Dendritic cell treated with granulocyte-macrophage colony-stimulating factor and Interleukin-4, amounts not matched to agents 40 ng/mL and 50 ng/mL, for 4 days (primary cell): ENCODE measurements around the gene SLC5A10.

Experiments
- H3K27ac Mint-ChIP-seq: one replicate; pipeline ENCODE4 v1.8.0; 2022; ENCODE audit warnings: mild to moderate bottlenecking, mixed read lengths
- H3K27me3 Mint-ChIP-seq: one replicate; pipeline ENCODE4 v1.8.0; 2022; ENCODE audit warnings: mild to moderate bottlenecking, mixed read lengths
- H3K36me3 Mint-ChIP-seq: one replicate; pipeline ENCODE4 v1.8.0; 2022; ENCODE audit warnings: low read depth, mixed read lengths
- H3K4me1 Mint-ChIP-seq: one replicate; pipeline ENCODE4 v1.8.0; 2022; ENCODE audit warnings: low read depth, mixed read lengths
- H3K4me3 Mint-ChIP-seq: one replicate; pipeline ENCODE4 v1.8.0; 2022; ENCODE audit warnings: mild to moderate bottlenecking, moderate library complexity, mixed read lengths
- H3K9me3 Mint-ChIP-seq: one replicate; pipeline ENCODE4 v1.8.0; 2022; ENCODE audit warnings: mixed read lengths
- intact Hi-C: fragments of 100-400 bp; cut with micrococcal nuclease; formaldehyde crosslinking; loops from one replicate; pipeline ENCODE4 v1.15.0; 2022

Gene SLC5A10

DNA sequence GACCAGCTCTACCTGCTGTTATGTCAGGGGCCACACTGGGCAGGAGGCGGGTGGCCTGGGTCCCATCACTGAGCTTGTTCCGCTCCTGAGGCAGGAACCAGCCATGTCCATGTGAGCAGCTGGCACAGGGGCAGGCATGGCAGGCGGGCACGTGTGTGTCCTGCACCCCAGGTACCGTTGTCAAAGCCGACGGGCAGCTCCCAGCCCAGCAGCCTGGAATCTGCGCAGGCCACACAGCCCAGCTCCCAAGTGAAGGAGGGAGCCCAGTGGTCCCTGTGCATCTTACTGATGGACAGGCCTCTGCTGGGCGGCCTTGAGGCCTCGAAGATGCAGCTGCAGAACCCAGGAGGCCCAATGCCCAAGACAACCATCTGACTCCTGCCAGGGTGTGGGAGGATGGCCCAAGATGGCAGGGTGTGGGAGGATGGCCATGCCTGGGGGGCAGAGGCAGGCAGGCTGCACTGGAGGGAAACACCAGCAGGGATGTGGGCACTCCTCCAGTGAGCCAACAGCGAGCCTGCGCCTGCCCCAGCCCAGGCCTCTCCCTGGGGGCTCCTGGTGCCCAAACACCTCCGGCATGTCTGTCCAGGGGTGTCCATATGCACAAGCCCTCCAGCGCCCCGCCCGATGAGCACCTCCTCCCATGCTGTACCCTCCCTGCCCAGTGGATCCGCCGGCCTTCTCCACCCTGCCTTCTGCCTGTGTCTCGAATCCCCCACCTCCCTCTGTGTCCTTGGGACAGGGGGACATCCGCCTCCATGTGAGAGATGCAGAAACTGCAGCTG lies 39.8 kb downstream of the SLC5A10 start:
- H3K27ac Mint-ChIP-seq: no peak overlapping the region
- peaks cover 13% of the 10 kb centered on the region for H3K4me1 Mint-ChIP-seq
- H3K9me3 Mint-ChIP-seq: peaks cover 11% of the 10 kb centered on the region
- H3K4me3 Mint-ChIP-seq: no peak overlapping the region
- intact Hi-C loops: no loop called here
- H3K27me3 Mint-ChIP-seq: peaks cover 31% of the 10 kb centered on the region
- no peaks in the 10 kb centered on the region for H3K36me3 Mint-ChIP-seq

DNA sequence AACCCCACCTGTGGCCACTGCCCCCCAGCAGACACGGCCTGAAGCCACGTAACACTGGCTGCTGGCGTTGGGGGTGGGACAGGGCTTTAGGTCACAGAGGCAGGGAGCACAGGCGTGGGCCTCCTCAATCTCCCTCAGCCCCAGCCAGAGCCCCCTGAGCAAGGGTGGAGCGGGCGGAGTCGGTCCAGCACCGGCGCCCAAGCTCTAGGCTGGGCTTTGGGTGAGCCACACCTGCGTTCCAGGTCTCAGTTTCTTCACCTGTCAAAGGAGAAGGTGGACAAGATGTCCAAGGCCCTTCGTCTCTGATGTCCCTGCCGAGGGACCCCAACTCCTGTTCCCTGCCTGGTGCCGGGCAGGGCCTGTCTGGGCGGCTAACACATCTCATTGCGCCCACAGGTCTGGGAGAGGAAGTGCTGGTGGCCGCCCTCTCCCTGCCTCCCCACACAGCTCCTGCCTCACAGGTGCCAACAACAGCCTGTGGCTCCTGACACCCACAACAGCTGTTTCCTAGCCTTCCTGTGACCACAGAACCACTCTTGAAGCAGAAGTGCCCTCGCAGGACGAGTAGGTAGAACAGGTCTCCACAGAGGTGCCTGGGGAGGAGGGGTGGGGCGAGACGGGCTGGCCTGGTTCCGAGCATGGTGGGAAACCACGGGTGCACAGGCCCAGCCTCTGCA lies 40.6 kb downstream of the SLC5A10 start:
- intact Hi-C loops: no loop called here
- H3K27me3 Mint-ChIP-seq: peaks cover 31% of the 10 kb centered on the region
- no peak overlapping the region for H3K27ac Mint-ChIP-seq
- H3K4me3 Mint-ChIP-seq: no peak overlapping the region
- no peaks in the 10 kb centered on the region for H3K36me3 Mint-ChIP-seq
- H3K9me3 Mint-ChIP-seq: peaks cover 11% of the 10 kb centered on the region
- H3K4me1 Mint-ChIP-seq: peaks cover 13% of the 10 kb centered on the region

DNA sequence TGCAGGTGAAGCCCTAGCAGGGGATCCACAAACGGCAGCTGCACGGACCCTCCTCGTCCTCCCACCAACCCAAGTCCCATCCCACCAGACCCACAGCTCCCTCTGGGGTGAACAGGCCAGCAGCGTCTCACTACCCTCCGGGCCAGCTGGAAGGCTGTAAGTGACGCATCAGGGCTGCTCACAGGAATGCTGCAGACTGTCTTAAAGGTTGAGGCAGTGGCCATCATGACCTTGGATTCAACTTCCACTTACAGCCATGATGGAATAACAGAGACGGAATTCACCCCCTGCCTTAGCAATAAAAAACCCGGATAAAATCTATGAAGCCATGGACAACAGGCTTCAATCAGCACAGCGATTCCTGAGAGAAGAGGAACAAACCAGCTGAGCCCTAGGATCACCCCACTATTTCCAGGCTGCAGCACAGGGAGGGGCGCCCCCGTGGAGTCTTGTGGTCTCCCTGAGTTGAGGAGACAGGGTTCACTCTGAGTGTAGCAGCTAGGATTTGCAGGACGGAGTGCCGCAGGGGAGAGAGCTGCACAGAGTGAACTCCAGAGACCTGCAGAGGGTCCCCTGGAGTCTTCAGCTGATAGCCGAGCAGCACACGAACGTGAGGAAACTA lies 42.1 kb downstream of the SLC5A10 start:
- Mint-ChIP-seq H3K4me1 (peaks cover 13% of the 10 kb centered on the region), H3K9me3 (peaks cover 11% of the 10 kb centered on the region), H3K36me3 (no peaks in the 10 kb centered on the region), H3K27me3 (peaks cover 31% of the 10 kb centered on the region), H3K27ac (no peak overlapping the region), H3K4me3 (no peak overlapping the region)
- intact Hi-C loops: no loop called here

DNA sequence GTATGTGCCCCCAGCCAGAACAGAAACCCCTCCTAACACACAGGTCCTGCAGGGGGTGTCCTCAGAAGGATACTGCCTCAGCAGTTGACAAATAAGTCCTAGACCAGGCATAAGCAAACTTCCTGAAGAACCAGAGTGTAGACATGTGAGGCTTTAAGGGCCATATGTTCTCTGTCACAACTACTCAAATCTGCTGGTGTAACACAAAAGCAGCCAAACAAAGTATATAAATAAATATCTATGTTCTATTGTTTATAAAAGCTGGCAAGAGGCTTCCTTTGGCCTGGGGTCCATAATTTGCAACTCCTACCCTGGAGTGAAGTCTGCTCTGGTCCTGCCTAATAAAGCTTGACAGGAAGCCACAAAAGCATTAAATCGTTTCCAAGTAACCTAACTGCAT lies 42.7 kb downstream of the SLC5A10 start:
- intact Hi-C loops: no loop called here
- Mint-ChIP-seq H3K27ac (no peak overlapping the region), H3K4me3 (no peak overlapping the region)

DNA sequence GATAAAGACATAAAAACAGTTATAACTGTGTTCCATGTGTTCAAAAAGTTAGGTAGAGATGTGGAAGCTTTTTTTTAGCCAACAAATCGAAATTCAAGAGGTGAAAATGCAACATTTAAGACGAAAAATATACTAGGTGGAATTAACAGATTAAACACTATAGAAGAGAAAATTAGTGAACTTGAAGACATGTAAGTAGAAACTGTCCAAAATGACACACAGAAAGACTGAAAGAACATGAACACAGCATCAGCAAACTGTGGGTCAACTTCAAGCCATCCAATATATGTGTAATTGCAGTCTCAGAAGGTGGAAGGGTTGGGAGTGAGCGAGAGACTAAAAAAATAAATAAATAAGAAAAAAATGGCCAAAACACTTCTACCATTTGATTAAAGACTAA lies 43.3 kb downstream of the SLC5A10 start:
- H3K4me1 Mint-ChIP-seq: peaks cover 13% of the 10 kb centered on the region
- no peak overlapping the region for H3K27ac Mint-ChIP-seq
- intact Hi-C loops: no loop called here

More for the DNA sequence above, 42.7 kb downstream of the SLC5A10 start:
- Mint-ChIP-seq H3K27me3 (peaks cover 31% of the 10 kb centered on the region), H3K9me3 (peaks cover 11% of the 10 kb centered on the region), H3K36me3 (no peaks in the 10 kb centered on the region), H3K4me1 (peaks cover 13% of the 10 kb centered on the region)

DNA sequence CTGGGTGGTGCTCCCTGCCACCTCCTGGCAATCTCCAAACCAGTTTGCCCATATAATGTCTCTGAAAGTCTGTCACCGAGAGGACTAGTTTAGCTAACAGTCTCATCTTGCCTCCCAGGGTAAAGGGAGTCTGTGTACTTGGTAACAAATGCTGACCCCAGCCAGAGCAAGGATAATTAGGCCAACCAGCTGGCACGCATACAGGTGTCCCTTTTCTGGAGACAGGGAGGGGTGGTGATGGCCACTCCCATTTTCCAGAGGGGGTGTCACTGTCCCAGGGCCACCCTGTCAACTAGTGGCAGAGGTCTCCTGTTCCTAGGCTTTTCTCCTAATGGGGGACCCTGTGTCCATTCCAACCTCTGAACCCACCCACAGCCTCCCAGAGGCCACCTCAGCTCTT lies 44.5 kb downstream of the SLC5A10 start:
- Mint-ChIP-seq H3K4me1 (peaks cover 16% of the 10 kb centered on the region), H3K9me3 (peaks cover 11% of the 10 kb centered on the region), H3K4me3 (no peak overlapping the region), H3K27me3 (peaks cover 35% of the 10 kb centered on the region), H3K36me3 (no peaks in the 10 kb centered on the region), H3K27ac (no peak overlapping the region)
- intact Hi-C loops: no loop called here

More for the DNA sequence above, 43.3 kb downstream of the SLC5A10 start:
- Mint-ChIP-seq H3K4me3 (no peak overlapping the region), H3K36me3 (no peaks in the 10 kb centered on the region), H3K9me3 (peaks cover 11% of the 10 kb centered on the region), H3K27me3 (peaks cover 31% of the 10 kb centered on the region)

DNA sequence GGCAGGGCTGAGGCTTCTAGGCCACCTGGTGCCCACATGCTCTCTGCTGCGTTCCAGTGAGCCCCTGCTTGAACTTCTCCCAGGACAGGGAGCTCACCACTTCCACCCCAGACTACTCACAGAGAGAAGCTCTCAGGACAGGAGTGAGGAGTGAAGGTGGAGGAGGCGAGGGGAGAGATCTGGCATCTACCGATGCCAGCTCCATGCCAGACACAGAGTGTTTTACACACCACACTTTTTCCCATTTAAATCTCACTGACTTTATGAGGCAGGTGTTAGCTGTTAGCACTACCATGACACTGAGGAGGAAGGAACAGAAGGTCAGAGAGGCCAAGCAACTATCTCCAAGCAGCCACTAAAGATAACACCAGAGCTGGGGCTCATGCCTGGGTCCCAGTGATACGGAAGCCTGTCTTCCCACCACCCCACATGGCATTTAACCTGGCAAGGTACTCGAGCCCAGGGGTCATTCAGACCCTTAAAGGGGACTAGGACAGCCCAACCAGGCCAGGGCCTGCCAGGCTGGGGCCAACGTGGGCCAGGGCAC lies 45.8 kb downstream of the SLC5A10 start:
- H3K4me3 Mint-ChIP-seq: no peak overlapping the region
- no peak overlapping the region for H3K27ac Mint-ChIP-seq
- intact Hi-C loops: no loop called here
- peaks cover 21% of the 10 kb centered on the region for H3K4me1 Mint-ChIP-seq
- peaks cover 36% of the 10 kb centered on the region for H3K27me3 Mint-ChIP-seq
- H3K36me3 Mint-ChIP-seq: no peaks in the 10 kb centered on the region
- peaks cover 11% of the 10 kb centered on the region for H3K9me3 Mint-ChIP-seq

DNA sequence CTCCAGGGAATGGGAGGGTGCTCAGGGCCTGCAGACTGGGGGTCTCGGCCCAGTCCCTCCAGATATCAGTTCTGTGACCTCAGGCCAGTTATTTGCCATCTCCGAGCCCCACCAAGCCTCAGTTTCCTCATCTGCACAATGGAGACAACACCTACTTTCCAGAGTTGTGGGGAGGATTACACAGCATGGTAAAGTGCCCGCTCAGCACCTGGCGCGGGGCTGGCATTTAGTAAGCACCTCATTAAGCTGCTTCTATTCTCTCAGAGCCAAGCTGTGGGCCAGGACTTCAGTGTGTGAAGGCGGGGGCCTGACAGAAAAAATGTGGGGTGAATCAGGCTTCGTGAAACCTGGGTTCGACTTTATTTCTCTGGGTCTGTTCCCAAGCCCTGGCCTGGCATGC lies 47.4 kb downstream of the SLC5A10 start:
- intact Hi-C loops: no loop called here
- Mint-ChIP-seq H3K9me3 (peaks cover 11% of the 10 kb centered on the region), H3K27me3 (peaks cover 36% of the 10 kb centered on the region), H3K27ac (no peak overlapping the region), H3K4me1 (peaks cover 25% of the 10 kb centered on the region), H3K4me3 (no peak overlapping the region), H3K36me3 (no peaks in the 10 kb centered on the region)

GRCh38 chr17:18999911-19000310 lies 47.9 kb downstream of the SLC5A10 start:
- Mint-ChIP-seq H3K9me3 (peaks cover 9% of the 10 kb centered on the region), H3K27ac (no peak overlapping the region)

GRCh38 chr17:19000531-19001325 lies 48.8 kb downstream of the SLC5A10 start:
- H3K4me1 Mint-ChIP-seq: peaks cover 25% of the 10 kb centered on the region
- H3K27ac Mint-ChIP-seq: no peak overlapping the region

More at GRCh38 chr17:18999911-19000310, 47.9 kb downstream of the SLC5A10 start:
- intact Hi-C loops: no loop called here
- Mint-ChIP-seq H3K4me1 (peaks cover 25% of the 10 kb centered on the region), H3K27me3 (peaks cover 37% of the 10 kb centered on the region), H3K4me3 (no peak overlapping the region), H3K36me3 (no peaks in the 10 kb centered on the region)

GRCh38 chr17:19001907-19002590 lies 50.1 kb downstream of the SLC5A10 start:
- Mint-ChIP-seq H3K27ac (no peak overlapping the region), H3K27me3 (peaks cover 42% of the 10 kb centered on the region), H3K9me3 (no peaks in the 10 kb centered on the region), H3K4me1 (peaks cover 25% of the 10 kb centered on the region), H3K4me3 (no peak overlapping the region), H3K36me3 (no peaks in the 10 kb centered on the region)
- intact Hi-C loops: no loop called here

More at GRCh38 chr17:19000531-19001325, 48.8 kb downstream of the SLC5A10 start:
- H3K9me3 Mint-ChIP-seq: peaks cover 1% of the 10 kb centered on the region
- intact Hi-C loops: no loop called here
- peaks cover 39% of the 10 kb centered on the region for H3K27me3 Mint-ChIP-seq
- H3K36me3 Mint-ChIP-seq: no peaks in the 10 kb centered on the region
- no peak overlapping the region for H3K4me3 Mint-ChIP-seq

DNA sequence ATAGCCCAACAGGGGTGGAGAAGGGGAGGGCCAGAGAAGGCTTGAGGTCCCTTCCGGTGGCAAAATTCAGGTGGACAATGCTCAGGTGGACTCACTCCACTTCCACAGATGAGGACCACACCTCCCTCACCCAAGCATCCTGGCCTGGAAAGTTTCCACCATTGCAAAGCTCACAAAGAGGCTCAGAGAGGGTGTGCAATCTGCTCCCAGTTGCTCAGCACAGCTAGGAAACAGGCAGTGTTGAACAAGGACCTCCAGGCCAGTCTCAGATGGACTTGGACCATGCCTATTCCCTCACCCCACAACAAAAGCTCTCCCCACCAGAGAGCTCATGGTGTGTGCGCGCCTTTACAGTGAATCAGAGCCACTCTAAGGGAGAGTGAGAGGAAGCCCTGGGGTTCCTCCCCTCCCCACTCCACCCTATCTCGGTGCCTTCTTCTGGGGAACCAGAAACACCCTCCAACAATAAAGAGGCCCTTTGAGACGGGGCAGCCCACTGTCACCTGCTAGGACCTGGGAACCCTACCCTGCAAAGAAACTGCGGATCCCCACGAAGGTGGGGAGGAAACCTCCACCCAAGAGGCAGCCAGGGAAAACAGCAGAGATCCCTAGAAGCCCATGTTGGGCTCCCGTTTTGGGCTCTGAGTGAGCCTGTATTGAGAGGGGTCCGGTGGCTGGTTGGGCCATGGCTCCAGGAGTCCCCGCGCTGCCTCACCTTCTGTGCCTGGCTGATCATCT lies 51.0 kb downstream of the SLC5A10 start:
- intact Hi-C loops: no loop called here
- H3K27ac Mint-ChIP-seq: peak overlapping the region; percentile 59
- no peak overlapping the region for H3K4me3 Mint-ChIP-seq
- H3K27me3 Mint-ChIP-seq: peaks cover 48% of the 10 kb centered on the region
- no peaks in the 10 kb centered on the region for H3K9me3 Mint-ChIP-seq
- H3K4me1 Mint-ChIP-seq: peaks cover 25% of the 10 kb centered on the region
- H3K36me3 Mint-ChIP-seq: no peaks in the 10 kb centered on the region
